ENCODE measurements around the gene PHACTR2. TPM values are rescaled to one million over a fixed set of nuclear protein-coding genes. Genes with fewer than 3 reads are reported as not detected.

PHACTR2 gene
- total RNA-seq, 4 donors from 2014 or later = 25.4 to 31.8 (median 26.1) TPM

- peaks cover 69 to 80% of the 10 kb centered on the region in 2 donors for H3K4me1 ChIP-seq
- DNase-seq (no peak), ATAC-seq (no peak)
- H3K36me3 ChIP-seq = no peaks in the 10 kb centered on the region
- H3K27me3 ChIP-seq = no peaks in the 10 kb centered on the region
- TF ChIP-seq CTCF (IDR thresholded peaks at IDR 0.05 in 4 of 5, conservative IDR thresholded peaks at IDR 0.05 in 1 of 5) (no peak), POLR2A (IDR thresholded peaks at IDR 0.05) (no peak)
- intact Hi-C loops (cut with DNase I; ENCODE audit: low total_unique reads) = no loop called here
- H3K4me3 ChIP-seq = no peak overlapping the region
- in situ Hi-C loops (cut with MboI; ENCODE audit: low sequenced_read_pairs in 4 of 4) = no loop called here
- no peaks in the 10 kb centered on the region for H3K9me3 ChIP-seq
- peak overlapping the region; percentile 20 to 35 (median 32) for H3K27ac ChIP-seq
Observed at GRCh38 chr6:143695130-143695968, 17.6 kb downstream of the PHACTR2 start.

GRCh38 chr6:143695969-143696663 is 18.4 kb downstream of the PHACTR2 start:
- no peaks in the 10 kb centered on the region for H3K27me3 ChIP-seq
- no peaks in the 10 kb centered on the region for H3K36me3 ChIP-seq
- H3K9me3 ChIP-seq = no peaks in the 10 kb centered on the region
- peaks cover 74 to 85% of the 10 kb centered on the region in 2 donors for H3K4me1 ChIP-seq
- no peak for ATAC-seq
- in situ Hi-C loops (cut with MboI; ENCODE audit: low sequenced_read_pairs in 4 of 4) = no loop called here
- peak overlapping the region; percentile 9 to 39 (median 24) for H3K27ac ChIP-seq
- no peak for TF ChIP-seq POLR2A (IDR thresholded peaks at IDR 0.05)
- no peak for TF ChIP-seq CTCF (IDR thresholded peaks at IDR 0.05 in 4 of 5, conservative IDR thresholded peaks at IDR 0.05 in 1 of 5)
- no peak for DNase-seq
- intact Hi-C loops (cut with DNase I; ENCODE audit: low total_unique reads) = no loop called here
- no peak overlapping the region for H3K4me3 ChIP-seq

GRCh38 chr6:143696664-143697000 is 18.9 kb downstream of the PHACTR2 start:
- ATAC-seq = no peak
- H3K4me3 ChIP-seq = no peak overlapping the region
- H3K9me3 ChIP-seq = no peaks in the 10 kb centered on the region
- peak overlapping the region; percentile 9 to 39 (median 24) for H3K27ac ChIP-seq
- no peaks in the 10 kb centered on the region for H3K27me3 ChIP-seq
- no peak for DNase-seq
- intact Hi-C loops (cut with DNase I; ENCODE audit: low total_unique reads) = no loop called here
- in situ Hi-C loops (cut with MboI; ENCODE audit: low sequenced_read_pairs in 4 of 4) = no loop called here
- no peak for TF ChIP-seq POLR2A (IDR thresholded peaks at IDR 0.05)
- no peak for TF ChIP-seq CTCF (IDR thresholded peaks at IDR 0.05 in 4 of 5, conservative IDR thresholded peaks at IDR 0.05 in 1 of 5)
- no peaks in the 10 kb centered on the region for H3K36me3 ChIP-seq
- peaks cover 74 to 86% of the 10 kb centered on the region in 2 donors for H3K4me1 ChIP-seq

- DNase-seq = no peak
- H3K27ac ChIP-seq = peak overlapping the region; percentile 9 to 48 (median 36)
- ATAC-seq = no peak
- H3K4me3 ChIP-seq = no peak overlapping the region
- H3K9me3 ChIP-seq = no peaks in the 10 kb centered on the region
- TF ChIP-seq CTCF (IDR thresholded peaks at IDR 0.05 in 4 of 5, conservative IDR thresholded peaks at IDR 0.05 in 1 of 5) = no peak
- no peak for TF ChIP-seq POLR2A (IDR thresholded peaks at IDR 0.05)
- H3K4me1 ChIP-seq = peaks cover 68 to 84% of the 10 kb centered on the region in 2 donors
- H3K27me3 ChIP-seq = no peaks in the 10 kb centered on the region
- in situ Hi-C loops (cut with MboI; ENCODE audit: low sequenced_read_pairs in 4 of 4) (no loop called here), intact Hi-C loops (cut with DNase I; ENCODE audit: low total_unique reads) (no loop called here)
- H3K36me3 ChIP-seq = no peaks in the 10 kb centered on the region
Observed at GRCh38 chr6:143697076-143697800, 19.5 kb downstream of the PHACTR2 start.
